Common myeloid progenitor, CD34-positive (primary cell): ENCODE measurements around the gene SMAD7.

ENCODE experiments used
- CTCF ChIA-PET: fragments of 350-600 bp; sonication (Branson Sonifier 250); formaldehyde crosslinking; loops from one replicate; lab custom pipeline; 2021; ENCODE audit warnings: antibody characterized with exemption; lab: Charles Lee
- POLR2A ChIA-PET: fragments of 350-600 bp; sonication (Branson Sonifier 250); formaldehyde crosslinking; loops from one replicate; lab custom pipeline; 2021; ENCODE audit warnings: antibody characterized with exemption; lab: Charles Lee
- DNase-seq, 3 donors: peaks; one replicate each; pipeline versions ENCODE4 v3.0.0 to v3.0.0-alpha.2; 2013
- H3K27ac ChIP-seq, 2 experiments: 1 replicate in 1 of 2; 2 replicates in 1 of 2; pipeline ENCODE4 v1.7.0; 2013; ENCODE audit warnings: inconsistent platforms in 2 of 2, low read length in 2 of 2, mild to moderate bottlenecking in 2 of 2, low read depth in 1 of 2, moderate library complexity in 1 of 2; ENCODE audit not compliant: severe bottlenecking in 2 of 2, insufficient read depth in 1 of 2, poor library complexity in 1 of 2
- H3K27me3 ChIP-seq, 5 experiments: replicated peaks in 2 of 5; 1 replicate in 3 of 5; 2 replicates in 2 of 5; pipeline versions ENCODE4 v1.6.1 to v1.7.0; 2013; ENCODE audit warnings: low read length in 4 of 5, mild to moderate bottlenecking in 2 of 5, moderate library complexity in 2 of 5, inconsistent platforms in 1 of 5; ENCODE audit not compliant: insufficient read depth in 5 of 5, control insufficient read depth in 4 of 5
- H3K36me3 ChIP-seq, 4 experiments: 1 replicate in 2 of 4; 2 replicates in 2 of 4; pipeline versions ENCODE4 v1.6.1 to v1.7.0; 2013; ENCODE audit warnings: low read length in 3 of 4, control low read depth in 1 of 4, mild to moderate bottlenecking in 1 of 4; ENCODE audit not compliant: control insufficient read depth in 4 of 4, insufficient read depth in 4 of 4
- H3K4me1 ChIP-seq, 4 experiments: 1 replicate in 3 of 4; 2 replicates in 1 of 4; pipeline versions ENCODE4 v1.6.1 to v1.7.1; 2013; ENCODE audit warnings: low read length in 3 of 4, mild to moderate bottlenecking in 3 of 4, control low read depth in 1 of 4, inconsistent platforms in 1 of 4, moderate library complexity in 1 of 4; ENCODE audit not compliant: control insufficient read depth in 4 of 4, insufficient read depth in 4 of 4; ENCODE audit errors: control extremely low read depth in 1 of 4
- H3K4me3 ChIP-seq, 7 experiments: 1 replicate in 4 of 7; 2 replicates in 3 of 7; pipeline versions ENCODE4 v1.5.1 to v1.7.0; 2013; ENCODE audit warnings: mild to moderate bottlenecking in 7 of 7, low read length in 6 of 7, moderate library complexity in 6 of 7, inconsistent platforms in 2 of 7, low read depth in 2 of 7, control low read depth in 1 of 7; ENCODE audit not compliant: insufficient read depth in 4 of 7, control insufficient read depth in 1 of 7; ENCODE audit errors: extremely low read depth in 1 of 7
- H3K9me3 ChIP-seq, 5 experiments: 1 replicate in 4 of 5; 2 replicates in 1 of 5; pipeline versions ENCODE4 v1.6.1 to v1.7.1; 2013; ENCODE audit warnings: low read length in 4 of 5, mild to moderate bottlenecking in 2 of 5, inconsistent platforms in 1 of 5, low read depth in 1 of 5, moderate library complexity in 1 of 5; ENCODE audit not compliant: control insufficient read depth in 4 of 5, insufficient read depth in 2 of 5; ENCODE audit errors: control extremely low read depth in 1 of 5
- WGBS: methylation state at CpG from one replicate; pipeline ENCODE4 v1.1.5; 2013; ENCODE audit not compliant: insufficient coverage; 5-methylcytosine and 5-hydroxymethylcytosine counted together

The SMAD7 gene

DNA sequence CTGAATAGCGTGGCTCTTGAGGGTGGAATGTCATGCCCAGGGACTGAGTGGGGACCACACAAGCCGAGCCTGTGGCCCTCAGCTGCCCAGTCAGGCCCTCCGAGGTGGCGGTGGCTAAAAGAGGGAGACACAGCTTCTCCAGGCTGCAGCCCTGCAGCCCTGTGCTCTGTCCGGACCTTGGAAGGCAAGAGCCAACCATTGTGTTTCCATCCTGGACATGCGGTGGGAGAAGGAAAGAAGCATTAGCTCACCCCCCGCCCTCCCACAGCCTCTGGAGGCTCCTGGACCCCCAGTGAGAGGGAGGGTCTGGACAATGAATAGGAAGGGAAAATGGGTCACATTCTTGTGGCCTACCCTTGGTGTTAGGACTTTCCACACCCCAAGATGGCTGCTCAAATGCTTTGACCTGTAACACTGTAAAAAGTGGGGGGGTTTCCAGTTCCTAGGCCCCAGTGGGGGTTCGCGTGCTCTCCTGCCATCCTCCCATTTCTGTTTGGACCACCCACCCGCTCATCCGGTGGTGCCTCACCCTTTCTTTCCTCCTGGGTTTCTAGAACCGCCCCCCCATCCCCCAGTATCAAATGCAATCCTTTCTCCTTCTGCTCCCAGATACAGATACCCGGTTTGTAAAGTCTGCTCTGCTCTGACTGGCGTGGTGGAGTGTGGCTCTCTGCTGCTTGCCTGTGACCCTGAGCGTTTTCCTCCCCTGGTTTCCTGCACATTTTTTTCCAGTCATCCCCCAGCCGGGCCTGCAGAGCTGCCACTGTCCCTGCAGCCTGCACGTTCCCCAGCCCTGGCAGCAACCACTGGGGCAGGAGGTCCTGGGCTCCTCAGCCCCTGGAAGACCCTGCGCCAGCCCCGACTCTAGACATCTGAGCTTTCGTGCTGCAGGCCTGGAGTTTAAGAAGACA lies 36.3 kb upstream of the SMAD7 start:
- no peaks in the 10 kb centered on the region for H3K27me3 ChIP-seq
- WGBS = 92% methylated on average over 14 of the region's 20 CpGs
- H3K4me3 ChIP-seq = no peak overlapping the region
- no peaks in the 10 kb centered on the region for H3K9me3 ChIP-seq
- no peaks in the 10 kb centered on the region for H3K36me3 ChIP-seq
- H3K4me1 ChIP-seq = peaks cover 0 to 48% (median 13%) of the 10 kb centered on the region in 4 experiments
- DNase-seq = no peak
- H3K27ac ChIP-seq = no peak overlapping the region
- ChIA-PET CTCF (interaction anchor here (0.6 to 2.3 kb wide), 7 partner anchors 14 to 55 kb away, joined by 3 to 6 read pairs (median 3); no protein-coding TSS in a partner anchor), POLR2A (interaction anchor here (0.8 kb wide), 1 partner anchor 36 kb away, joined by 3 read pairs; no protein-coding TSS in a partner anchor)

DNA sequence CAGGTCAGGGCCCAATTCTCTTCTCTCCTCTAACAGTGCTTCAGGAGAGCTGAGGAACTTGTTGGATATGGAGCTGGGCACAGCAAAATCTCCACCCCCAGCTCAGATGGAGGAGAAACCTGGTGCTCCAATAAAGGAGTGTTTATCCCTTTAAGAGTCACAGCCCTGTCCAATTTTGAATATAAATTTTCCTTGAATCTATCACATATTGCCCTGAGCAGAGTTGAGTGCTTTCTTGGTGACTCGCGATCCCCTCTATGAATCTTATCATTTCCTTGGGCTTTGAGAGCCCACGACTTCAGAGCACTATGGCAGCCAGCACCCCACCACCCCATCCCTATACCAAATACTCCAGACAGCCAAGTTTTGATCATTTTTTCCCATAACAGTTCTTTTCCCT lies 34.4 kb upstream of the SMAD7 start:
- no peak overlapping the region for H3K4me3 ChIP-seq
- peaks cover 0 to 49% (median 19%) of the 10 kb centered on the region in 4 experiments for H3K4me1 ChIP-seq
- DNase-seq = no peak
- POLR2A ChIA-PET = no interaction called here
- H3K27ac ChIP-seq = no peak overlapping the region
- 100% methylated on average over 3 of the region's 3 CpGs for WGBS
- H3K27me3 ChIP-seq = no peaks in the 10 kb centered on the region
- CTCF ChIA-PET = interaction anchor here (0.6 to 2.3 kb wide), 3 partner anchors 12 to 42 kb away, joined by 3 to 6 read pairs (median 3); no protein-coding TSS in a partner anchor
- no peaks in the 10 kb centered on the region for H3K9me3 ChIP-seq
- H3K36me3 ChIP-seq = no peaks in the 10 kb centered on the region

DNA sequence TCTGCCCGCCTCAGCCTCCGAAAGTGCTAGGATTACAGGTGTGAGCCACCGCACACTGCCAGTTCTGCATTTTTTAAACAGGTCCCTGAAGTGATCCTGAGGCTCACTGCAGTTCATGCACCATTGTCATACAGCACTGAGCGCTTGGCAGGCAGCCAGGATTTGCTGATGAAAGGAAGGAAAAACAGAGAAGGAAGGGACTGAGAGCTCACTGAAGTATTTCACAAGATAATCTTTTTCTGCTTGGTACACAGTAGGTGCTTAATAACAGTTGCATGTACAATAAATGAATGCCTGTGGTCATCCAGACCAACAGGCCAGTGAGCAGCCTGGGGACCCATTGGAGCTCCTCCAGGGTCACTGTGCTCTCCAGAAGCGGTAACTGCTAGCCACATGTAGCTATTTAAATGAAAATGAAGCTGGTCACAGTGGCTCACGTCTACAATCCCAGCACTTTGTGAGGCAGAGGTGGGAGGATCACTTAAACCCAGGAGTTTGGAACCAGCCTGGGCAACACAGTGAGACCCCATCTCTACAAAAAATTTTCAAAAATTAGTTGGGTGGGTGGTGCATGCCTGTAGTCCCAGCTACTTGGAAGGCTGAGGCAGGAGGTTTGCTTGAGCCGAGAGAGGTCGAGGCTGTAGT lies 33.1 kb upstream of the SMAD7 start:
- Histone ChIP-seq H3K27me3 (no peaks in the 10 kb centered on the region), H3K4me1 (peaks cover 0 to 59% (median 22%) of the 10 kb centered on the region in 4 experiments), H3K4me3 (no peak overlapping the region), H3K9me3 (no peaks in the 10 kb centered on the region), H3K36me3 (no peaks in the 10 kb centered on the region), H3K27ac (no peak overlapping the region)
- DNase-seq = peak; percentile 22 to 66 (median 60)
- POLR2A ChIA-PET = interaction anchor here (1.1 to 2.3 kb wide), 3 partner anchors 10 to 40 kb away, joined by 3 to 20 read pairs (median 5); no protein-coding TSS in a partner anchor
- WGBS = 92% methylated on average over 8 of the region's 8 CpGs
- CTCF ChIA-PET = interaction anchor here (0.9 to 3.6 kb wide), 10 partner anchors 8 to 57 kb away, joined by 3 to 43 read pairs (median 4); no protein-coding TSS in a partner anchor

DNA sequence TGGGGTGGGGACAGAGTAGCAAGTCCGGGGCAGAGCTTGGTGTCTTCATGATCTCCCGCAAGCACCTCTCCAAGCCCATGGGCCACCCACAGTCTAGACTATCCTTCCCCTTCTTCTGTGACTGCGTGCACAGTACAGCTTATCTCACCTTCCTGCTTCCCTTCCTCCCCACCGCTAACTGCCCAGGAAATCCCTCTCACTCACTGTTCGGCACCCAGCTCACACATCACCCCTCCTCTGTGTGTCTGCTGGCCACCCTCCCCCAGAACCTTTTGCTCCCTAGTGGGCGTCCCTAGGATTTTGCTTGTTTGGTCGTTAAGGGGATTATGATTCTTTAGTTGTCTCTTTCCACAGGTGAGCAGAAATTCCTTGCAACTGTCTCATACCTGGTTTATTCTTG lies 31.5 kb upstream of the SMAD7 start:
- Histone ChIP-seq H3K36me3 (no peaks in the 10 kb centered on the region), H3K4me1 (peaks cover 0 to 56% (median 22%) of the 10 kb centered on the region in 4 experiments), H3K4me3 (no peak overlapping the region), H3K9me3 (no peaks in the 10 kb centered on the region), H3K27me3 (peaks cover 0 to 8% (median 0%) of the 10 kb centered on the region in 5 experiments), H3K27ac (no peak overlapping the region)
- CTCF ChIA-PET = interaction anchor here (0.8 to 3.6 kb wide), 14 partner anchors 8 to 256 kb away, joined by 3 to 43 read pairs (median 4); no protein-coding TSS in a partner anchor
- WGBS = 0% methylated on average over 4 of the region's 7 CpGs
- peak; percentile 73 to 84 (median 74) for DNase-seq
- POLR2A ChIA-PET = interaction anchor here (0.6 to 2.3 kb wide), 10 partner anchors 8 to 462 kb away, joined by 3 to 20 read pairs (median 4); partner anchors contain the start of gene SMAD7

DNA sequence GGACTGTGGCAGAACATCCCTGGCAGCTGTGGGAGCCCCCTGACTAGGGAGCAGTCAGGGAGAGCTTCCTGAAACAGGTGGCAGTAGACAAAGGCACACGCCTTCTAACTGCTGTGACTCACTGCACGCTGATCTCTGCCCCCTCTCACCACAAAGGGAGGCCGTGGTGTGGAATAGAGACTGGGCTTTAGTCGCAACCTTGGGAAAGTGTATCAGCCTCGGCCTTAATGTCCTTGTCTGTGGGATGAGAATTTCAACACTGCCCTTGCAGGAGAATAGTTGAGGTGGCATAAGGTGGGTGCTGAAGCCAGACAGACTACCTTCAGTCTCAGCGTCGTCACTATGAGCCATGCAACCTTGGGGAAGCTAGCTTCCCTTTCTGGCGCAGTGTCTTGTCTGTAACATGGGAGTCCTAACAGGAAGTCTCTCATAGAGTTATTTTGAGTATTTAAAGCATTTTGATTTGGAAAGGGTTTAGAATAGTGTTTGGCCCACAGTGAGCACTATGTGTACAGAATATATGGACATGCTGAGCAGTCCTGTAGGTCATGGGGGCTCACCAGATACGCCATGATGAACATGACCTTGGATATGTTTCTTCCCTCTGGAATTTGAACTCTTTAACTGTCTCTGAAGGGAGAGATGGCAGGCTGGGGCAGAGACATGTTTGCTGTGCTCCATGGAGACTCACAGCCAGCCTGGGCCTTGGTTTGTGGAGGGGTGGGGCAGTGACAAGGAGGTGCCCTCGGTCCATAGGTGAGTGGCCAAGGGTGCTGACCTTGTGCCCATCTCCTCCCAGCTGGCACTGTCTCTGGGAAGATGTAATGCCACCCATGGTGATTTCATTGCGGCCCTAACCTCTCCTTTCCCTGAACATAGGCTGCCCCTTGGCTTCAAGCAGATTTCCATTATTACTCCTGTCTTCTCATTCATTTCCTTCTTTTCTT lies 29.5 kb upstream of the SMAD7 start:
- 82% methylated on average over 11 of the region's 11 CpGs for WGBS
- peak in 2 of 3 donors; percentile 48 to 59 for DNase-seq
- no peaks in the 10 kb centered on the region for H3K36me3 ChIP-seq
- CTCF ChIA-PET = no interaction called here
- H3K27me3 ChIP-seq = peaks cover 0 to 26% (median 4%) of the 10 kb centered on the region in 5 experiments
- H3K4me3 ChIP-seq = no peak overlapping the region
- peaks cover 0 to 56% (median 29%) of the 10 kb centered on the region in 4 experiments for H3K4me1 ChIP-seq
- no peaks in the 10 kb centered on the region for H3K9me3 ChIP-seq
- no peak overlapping the region for H3K27ac ChIP-seq
- POLR2A ChIA-PET = no interaction called here

DNA sequence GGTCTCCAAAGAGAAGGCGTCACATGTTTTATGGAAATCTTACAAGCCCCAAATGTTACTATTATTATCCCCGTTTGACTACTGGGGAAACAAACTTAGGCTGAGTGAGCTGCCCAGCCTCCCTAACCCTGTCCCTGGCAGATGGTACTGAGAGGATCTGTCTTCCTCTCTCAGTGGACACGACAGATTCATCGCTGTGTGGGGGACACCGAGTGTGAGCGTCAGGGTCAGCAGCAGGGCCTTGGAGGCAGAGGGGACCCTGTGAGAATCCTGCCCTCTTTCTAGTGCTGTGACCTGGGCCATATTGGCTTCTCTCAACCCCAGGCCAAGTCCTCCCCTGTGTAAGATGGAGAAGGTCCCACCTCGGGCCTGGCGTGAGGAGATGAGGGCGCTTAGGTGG lies 27.1 kb upstream of the SMAD7 start:
- H3K27ac ChIP-seq = no peak overlapping the region
- H3K27me3 ChIP-seq = peaks cover 0 to 45% (median 8%) of the 10 kb centered on the region in 5 experiments
- ChIA-PET CTCF (no interaction called here), POLR2A (no interaction called here)
- H3K4me3 ChIP-seq = no peak overlapping the region
- H3K36me3 ChIP-seq = no peaks in the 10 kb centered on the region
- no peak for DNase-seq
- peaks cover 0 to 43% (median 25%) of the 10 kb centered on the region in 4 experiments for H3K4me1 ChIP-seq
- 97% methylated on average over 7 of the region's 9 CpGs for WGBS
- H3K9me3 ChIP-seq = no peaks in the 10 kb centered on the region
